GM23338 (cell line): ENCODE measurements around the gene CIDEB.

ENCODE experiments used
- CREB1 ChIP-seq: fragments of 250-450 bp; sonication (Bioruptor Pico); IDR thresholded peaks from 2 replicates; pipeline ENCODE4 v1.5.0; 2020; ENCODE audit warnings: low read depth, mild to moderate bottlenecking, moderate library complexity
- CTCF ChIP-seq, 2 experiments: fragments of 200-600 bp in 1 of 2; sonication (generic) in 1 of 2; conservative IDR thresholded peaks; 2 replicates each; pipeline versions ENCODE4 v1.5.1 to v1.6.1; 2016 to 2017; ENCODE audit warnings: antibody characterized with exemption in 2 of 2, low read depth in 2 of 2, mild to moderate bottlenecking in 2 of 2, moderate library complexity in 1 of 2
- ETS1 ChIP-seq: IDR thresholded peaks from 2 replicates; pipeline ENCODE4 v1.6.1; 2016; ENCODE audit warnings: antibody characterized with exemption
- EZH2 ChIP-seq: fragments of 200-600 bp; sonication (generic); IDR thresholded peaks from one replicate; pipeline ENCODE4 v1.8.0; 2017; ENCODE audit warnings: antibody characterized with exemption, mild to moderate bottlenecking, low read depth; ENCODE audit not compliant: unreplicated experiment
- EZH2phosphoT487 ChIP-seq: fragments of 200-600 bp; sonication (generic); IDR thresholded peaks from one replicate; pipeline ENCODE4 v1.8.1; 2018; ENCODE audit warnings: antibody characterized with exemption; ENCODE audit not compliant: unreplicated experiment
- POLR2AphosphoS5 ChIP-seq: IDR thresholded peaks from 2 replicates; pipeline ENCODE4 v1.6.1; 2016; ENCODE audit warnings: antibody characterized with exemption, low read depth
- REST ChIP-seq: IDR thresholded peaks from one replicate; pipeline ENCODE4 v1.6.1; 2018; ENCODE audit warnings: antibody characterized with exemption; ENCODE audit not compliant: unreplicated experiment
- STAT1 ChIP-seq: IDR thresholded peaks from one replicate; pipeline ENCODE4 v1.6.1; 2016; ENCODE audit warnings: antibody characterized with exemption; ENCODE audit not compliant: unreplicated experiment

DNA sequence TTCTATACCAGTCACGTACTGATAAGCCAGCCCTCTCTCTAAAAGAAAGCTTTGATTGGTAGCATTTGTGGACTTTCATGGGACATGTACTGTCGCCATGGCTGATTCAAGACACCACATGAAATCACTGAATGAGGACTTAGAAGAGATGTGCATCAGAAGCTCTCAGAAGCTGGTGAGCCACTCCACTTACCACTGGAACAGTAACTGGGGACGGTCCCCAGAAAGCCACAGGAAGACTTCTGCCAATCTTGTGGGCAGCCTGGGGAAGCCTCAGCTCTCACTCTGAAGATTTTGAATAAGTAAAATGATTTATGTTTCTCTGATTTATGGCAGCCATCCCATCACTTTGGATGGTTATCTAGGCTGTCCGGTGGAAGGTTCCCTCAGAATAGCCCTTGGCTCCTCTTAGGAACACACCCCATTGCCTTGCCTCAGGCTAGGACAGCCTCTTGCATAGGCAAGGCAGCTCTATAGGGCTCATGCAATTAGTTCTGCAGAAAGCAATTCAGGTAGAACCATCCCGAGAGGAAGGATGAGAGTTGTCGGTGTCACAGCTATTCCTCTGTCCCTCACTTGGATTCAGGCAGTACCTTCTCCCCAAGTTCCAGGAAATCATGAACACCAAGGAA, 18.0 kb downstream of the CIDEB start:
- no peak for TF ChIP-seq EZH2
- no peak for TF ChIP-seq CTCF (conservative IDR thresholded peaks at IDR 0.05; ENCODE audit: low read depth in 2 of 2)
- TF ChIP-seq POLR2AphosphoS5: no peak
- no peak for TF ChIP-seq REST
- TF ChIP-seq STAT1: no peak
- TF ChIP-seq EZH2phosphoT487: no peak
- TF ChIP-seq CREB1: no peak
- TF ChIP-seq ETS1: no peak
